ENCODE results near the gene RNF157. TPM values are rescaled to one million over a fixed set of nuclear protein-coding genes. Genes with fewer than 3 reads are reported as not detected.

Gene RNF157
- total RNA-seq, 1 donor from 2014 or later, result 18.7 TPM

DNA sequence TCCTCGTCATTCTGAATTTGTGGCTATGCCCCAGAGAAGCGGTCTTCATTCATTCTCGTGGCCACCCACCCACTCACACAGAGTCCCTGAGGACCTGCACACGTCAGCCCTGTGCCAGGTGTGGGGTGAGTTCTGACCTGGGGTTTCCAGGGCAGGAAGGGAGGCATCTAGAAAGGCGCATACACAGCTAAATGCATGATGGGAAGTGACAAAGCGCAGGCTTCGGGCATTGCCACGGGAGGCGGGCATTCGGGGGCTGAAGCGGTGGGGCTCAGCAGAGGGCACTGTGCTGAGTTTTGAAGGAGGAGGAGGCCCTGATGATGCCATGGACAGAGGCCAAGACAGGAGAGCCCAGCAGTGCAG, 35.8 kb upstream of the RNF157 start:
- Mint-ChIP-seq H3K36me3 (ENCODE audit: low read depth, unreplicated experiment) (peaks cover 11% of the 10 kb centered on the region), H3K4me3 (ENCODE audit: unreplicated experiment) (no peak overlapping the region), H3K27me3 (ENCODE audit: unreplicated experiment) (peaks cover 16% of the 10 kb centered on the region), H3K4me1 (ENCODE audit: unreplicated experiment) (peaks cover 7% of the 10 kb centered on the region), H3K27ac (ENCODE audit: unreplicated experiment) (no peak overlapping the region), H3K9me3 (ENCODE audit: unreplicated experiment) (no peaks in the 10 kb centered on the region)
- no peak for DNase-seq (ENCODE audit: low spot score)
- TF ChIP-seq, protein P1, sequence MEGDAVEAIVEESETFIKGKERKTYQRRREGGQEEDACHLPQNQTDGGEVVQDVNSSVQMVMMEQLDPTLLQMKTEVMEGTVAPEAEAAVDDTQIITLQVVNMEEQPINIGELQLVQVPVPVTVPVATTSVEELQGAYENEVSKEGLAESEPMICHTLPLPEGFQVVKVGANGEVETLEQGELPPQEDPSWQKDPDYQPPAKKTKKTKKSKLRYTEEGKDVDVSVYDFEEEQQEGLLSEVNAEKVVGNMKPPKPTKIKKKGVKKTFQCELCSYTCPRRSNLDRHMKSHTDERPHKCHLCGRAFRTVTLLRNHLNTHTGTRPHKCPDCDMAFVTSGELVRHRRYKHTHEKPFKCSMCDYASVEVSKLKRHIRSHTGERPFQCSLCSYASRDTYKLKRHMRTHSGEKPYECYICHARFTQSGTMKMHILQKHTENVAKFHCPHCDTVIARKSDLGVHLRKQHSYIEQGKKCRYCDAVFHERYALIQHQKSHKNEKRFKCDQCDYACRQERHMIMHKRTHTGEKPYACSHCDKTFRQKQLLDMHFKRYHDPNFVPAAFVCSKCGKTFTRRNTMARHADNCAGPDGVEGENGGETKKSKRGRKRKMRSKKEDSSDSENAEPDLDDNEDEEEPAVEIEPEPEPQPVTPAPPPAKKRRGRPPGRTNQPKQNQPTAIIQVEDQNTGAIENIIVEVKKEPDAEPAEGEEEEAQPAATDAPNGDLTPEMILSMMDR (IDR thresholded peaks at IDR 0.05; ENCODE audit: unreplicated experiment), result no peak

DNA sequence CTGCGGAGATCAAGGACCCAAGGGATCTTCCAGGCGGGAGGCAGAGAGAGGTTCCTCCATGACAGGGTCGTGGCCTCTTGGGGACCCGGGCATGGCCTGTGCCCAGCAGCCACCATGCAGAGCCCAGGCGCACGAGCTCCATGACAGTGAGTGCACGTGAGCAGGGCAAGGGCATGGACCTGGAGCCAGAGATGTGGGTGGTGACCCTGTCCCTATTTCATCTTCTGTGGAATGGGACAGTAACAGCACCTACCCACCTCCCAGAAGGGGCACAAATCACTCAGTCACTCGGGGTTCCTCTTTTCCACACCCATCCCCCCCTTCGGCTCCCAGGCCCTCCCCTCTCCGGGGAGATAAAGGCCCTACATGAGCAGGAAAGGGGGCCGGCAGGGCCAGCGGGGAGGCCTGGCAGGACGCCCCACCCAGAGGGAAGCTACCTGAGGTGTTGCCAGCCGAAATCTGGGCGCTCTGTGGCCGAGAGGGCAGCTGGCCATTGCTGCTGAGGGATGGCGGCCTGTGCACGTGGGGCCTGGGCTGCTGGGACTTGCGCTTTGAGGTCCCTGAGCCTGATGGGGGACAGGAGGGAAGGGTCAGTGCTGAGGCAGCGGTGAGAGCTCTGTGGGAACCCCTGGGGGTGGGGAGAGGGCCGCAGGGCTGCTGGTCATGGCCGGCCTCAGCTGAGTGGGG, 35.2 kb upstream of the RNF157 start:
- no peak overlapping the region for H3K4me3 Mint-ChIP-seq (ENCODE audit: unreplicated experiment)
- H3K36me3 Mint-ChIP-seq (ENCODE audit: low read depth, unreplicated experiment), result peaks cover 11% of the 10 kb centered on the region
- H3K9me3 Mint-ChIP-seq (ENCODE audit: unreplicated experiment), result no peaks in the 10 kb centered on the region
- TF ChIP-seq, protein P1 (IDR thresholded peaks at IDR 0.05; ENCODE audit: unreplicated experiment), result no peak
- peaks cover 21% of the 10 kb centered on the region for H3K27me3 Mint-ChIP-seq (ENCODE audit: unreplicated experiment)
- peaks cover 8% of the 10 kb centered on the region for H3K4me1 Mint-ChIP-seq (ENCODE audit: unreplicated experiment)
- DNase-seq (ENCODE audit: low spot score), result no peak
- H3K27ac Mint-ChIP-seq (ENCODE audit: unreplicated experiment), result no peak overlapping the region

DNA sequence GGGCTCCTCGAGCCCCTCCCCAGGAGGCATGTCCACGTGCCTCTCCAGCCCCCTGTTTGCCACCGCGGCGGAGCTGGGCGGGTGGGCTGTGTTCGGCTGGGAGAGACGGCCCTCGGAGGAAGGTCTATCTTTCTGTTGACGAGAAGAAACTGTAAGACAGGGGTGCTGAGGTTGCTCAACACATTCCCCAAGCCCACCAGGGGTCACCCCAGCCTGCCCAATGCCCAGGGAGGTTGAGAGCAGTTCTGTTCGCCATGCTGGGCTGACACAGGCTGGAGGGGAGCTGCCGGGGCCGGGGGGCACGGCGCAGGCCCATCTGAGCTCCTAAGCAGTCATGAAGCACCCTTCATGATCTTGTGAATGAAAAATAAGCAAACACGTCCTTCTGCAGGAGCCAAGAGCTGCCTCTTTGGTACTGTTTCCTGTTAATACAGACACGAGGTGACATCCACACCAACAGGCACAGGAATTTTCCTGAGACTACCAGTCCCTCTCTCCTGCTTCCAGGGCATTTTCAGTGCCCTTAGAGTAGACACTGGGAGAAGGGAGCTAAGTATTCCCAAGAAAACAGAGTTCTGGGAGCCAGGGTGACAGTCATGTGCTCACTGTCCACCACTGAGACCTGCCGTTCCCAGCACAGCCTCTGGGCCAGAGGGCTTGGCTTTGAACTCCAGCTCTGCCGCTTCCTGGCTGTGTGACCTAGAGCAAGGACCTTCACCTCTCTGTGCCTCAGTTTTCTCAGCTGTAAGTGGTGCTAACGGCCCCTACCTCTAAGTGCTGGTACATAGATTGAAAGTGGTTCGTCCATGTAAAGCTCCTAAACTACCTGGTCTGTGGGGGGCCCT, 34.0 kb upstream of the RNF157 start:
- peak overlapping the region; percentile 38 for H3K27ac Mint-ChIP-seq (ENCODE audit: unreplicated experiment)
- DNase-seq (ENCODE audit: low spot score), result no peak
- peaks cover 10% of the 10 kb centered on the region for H3K4me1 Mint-ChIP-seq (ENCODE audit: unreplicated experiment)

DNA sequence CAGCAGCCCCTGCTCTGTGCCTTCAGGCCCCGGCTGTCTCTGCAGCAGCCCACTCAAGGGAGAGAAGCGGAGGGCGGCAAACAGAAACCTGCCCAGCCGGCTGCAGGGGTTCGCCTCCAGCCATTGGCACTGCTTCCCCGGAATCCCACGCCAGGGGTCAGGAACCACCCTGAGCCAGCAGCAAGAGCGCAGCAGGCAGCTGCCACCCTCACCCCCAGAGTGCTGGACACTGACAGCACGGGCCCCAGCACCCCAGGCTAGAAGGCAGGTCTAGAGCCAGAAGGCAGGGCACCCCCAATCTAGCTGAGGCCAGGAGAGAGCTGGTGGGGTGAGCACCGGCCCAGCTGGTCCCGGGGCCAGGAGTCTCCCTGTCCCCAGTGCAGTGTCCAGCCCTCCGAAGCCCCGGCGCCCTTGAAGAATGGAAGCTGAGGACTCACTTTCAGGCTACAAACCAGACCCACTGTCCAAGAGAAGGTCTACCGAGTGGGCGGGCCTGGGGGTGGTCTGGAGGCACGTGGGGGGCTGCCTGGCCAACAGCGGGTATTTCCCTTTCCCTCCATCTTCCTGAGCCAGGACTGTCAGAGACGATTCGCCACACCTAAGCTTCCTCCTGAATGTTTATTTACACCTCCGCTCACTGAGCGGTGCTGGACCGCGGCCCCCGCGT, 33.3 kb upstream of the RNF157 start:
- H3K36me3 Mint-ChIP-seq (ENCODE audit: low read depth, unreplicated experiment), result peaks cover 15% of the 10 kb centered on the region
- peaks cover 16% of the 10 kb centered on the region for H3K27me3 Mint-ChIP-seq (ENCODE audit: unreplicated experiment)
- H3K4me3 Mint-ChIP-seq (ENCODE audit: unreplicated experiment), result no peak overlapping the region
- no peaks in the 10 kb centered on the region for H3K9me3 Mint-ChIP-seq (ENCODE audit: unreplicated experiment)
- H3K27ac Mint-ChIP-seq (ENCODE audit: unreplicated experiment), result peak overlapping the region; percentile 30
- TF ChIP-seq, protein P1 (IDR thresholded peaks at IDR 0.05; ENCODE audit: unreplicated experiment), result no peak
- DNase-seq (ENCODE audit: low spot score), result no peak
- peaks cover 15% of the 10 kb centered on the region for H3K4me1 Mint-ChIP-seq (ENCODE audit: unreplicated experiment)

More for the DNA sequence above, 34.0 kb upstream of the RNF157 start:
- Mint-ChIP-seq H3K9me3 (ENCODE audit: unreplicated experiment) (no peaks in the 10 kb centered on the region), H3K27me3 (ENCODE audit: unreplicated experiment) (peaks cover 16% of the 10 kb centered on the region), H3K4me3 (ENCODE audit: unreplicated experiment) (no peak overlapping the region), H3K36me3 (ENCODE audit: low read depth, unreplicated experiment) (peaks cover 15% of the 10 kb centered on the region)
- TF ChIP-seq, protein P1 (IDR thresholded peaks at IDR 0.05; ENCODE audit: unreplicated experiment), result no peak

All from endothelial cell (in vitro differentiated cells).